NOMO-1 treated with DMSO at 0.1 percent for 48 hours (cell line): ENCODE measurements around the gene MZT1.

Source experiments
- DNase-seq: peaks from one replicate; lab custom pipeline; 2025; ENCODE audit not compliant: unreplicated experiment; lab: John Stamatoyannopoulos, UW

MZT1 gene

DNA sequence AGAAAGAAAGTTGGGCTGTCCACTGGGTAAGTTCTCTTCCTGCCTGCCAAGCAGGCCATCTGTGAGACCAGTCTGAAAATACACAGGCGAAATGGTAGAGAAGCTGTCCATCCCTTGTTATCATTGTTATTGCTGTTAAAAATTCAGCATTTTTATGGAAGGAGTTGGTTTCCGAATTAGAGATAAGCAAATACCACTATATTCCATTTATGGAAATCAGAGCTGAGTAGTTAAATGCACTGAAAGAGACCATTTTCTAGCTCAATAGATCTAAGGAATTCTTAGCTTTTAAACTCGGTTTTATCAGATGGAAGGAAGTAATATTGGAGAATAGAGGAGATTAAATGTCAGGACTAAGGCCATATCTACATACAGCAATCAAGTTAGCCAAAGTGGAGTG lies 40.7 kb downstream of the MZT1 start:
- no peak for DNase-seq

DNA sequence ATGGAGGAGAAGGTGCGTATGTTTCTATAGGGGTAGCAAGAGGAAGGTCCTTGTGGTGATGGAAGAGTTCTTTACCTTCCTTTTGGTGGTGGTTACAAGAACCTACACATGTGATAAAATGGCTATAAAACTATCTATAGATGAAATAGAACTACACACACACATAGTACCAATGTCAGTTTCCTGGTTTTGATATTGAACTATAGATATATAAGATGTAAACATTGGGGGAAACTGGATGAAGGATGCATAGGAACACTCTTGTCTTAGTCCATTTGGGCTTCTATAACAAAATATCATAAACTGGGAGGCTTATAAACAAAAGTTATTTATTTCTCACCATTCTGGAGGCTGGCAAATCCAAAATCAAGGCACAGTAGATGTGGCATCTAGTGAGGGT lies 47.1 kb downstream of the MZT1 start:
- no peak for DNase-seq

DNA sequence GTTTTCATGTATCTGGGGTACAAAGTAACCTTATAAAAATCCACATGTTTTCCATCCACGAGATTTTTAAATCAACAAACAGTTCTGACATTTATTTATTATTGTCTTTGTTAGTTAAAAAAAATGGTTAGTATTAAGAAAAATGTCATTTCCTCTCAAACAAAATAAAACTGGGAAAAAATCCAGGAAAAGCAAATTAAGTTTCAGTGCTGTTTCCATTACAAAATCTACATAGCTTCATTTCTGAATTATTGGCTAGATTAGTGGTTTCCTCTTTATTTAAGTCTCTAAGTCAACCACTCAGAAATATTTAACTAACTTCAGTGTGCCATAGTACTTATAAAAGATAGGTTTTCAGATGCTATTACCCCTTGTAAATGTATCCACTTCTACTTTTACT lies 49.1 kb downstream of the MZT1 start:
- no peak for DNase-seq

DNA sequence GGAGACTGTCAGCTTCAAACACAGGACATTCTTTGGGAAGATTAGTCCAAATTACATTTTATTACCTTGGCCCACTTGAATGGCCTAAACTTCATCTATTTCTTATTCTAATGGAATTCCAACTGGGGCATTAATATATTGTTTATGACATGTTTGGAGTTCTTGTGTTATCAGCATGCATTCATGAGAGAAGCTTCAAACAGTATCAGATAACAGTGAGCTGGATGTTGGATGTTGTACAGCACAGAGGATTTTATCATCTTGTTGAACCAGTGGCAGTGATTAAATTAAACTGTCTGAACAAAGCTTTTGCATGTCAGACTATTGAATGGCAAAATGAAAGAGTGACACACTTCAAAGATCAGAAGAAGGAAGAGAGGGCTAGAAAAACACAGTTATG lies 50.0 kb downstream of the MZT1 start:
- DNase-seq = no peak

DNA sequence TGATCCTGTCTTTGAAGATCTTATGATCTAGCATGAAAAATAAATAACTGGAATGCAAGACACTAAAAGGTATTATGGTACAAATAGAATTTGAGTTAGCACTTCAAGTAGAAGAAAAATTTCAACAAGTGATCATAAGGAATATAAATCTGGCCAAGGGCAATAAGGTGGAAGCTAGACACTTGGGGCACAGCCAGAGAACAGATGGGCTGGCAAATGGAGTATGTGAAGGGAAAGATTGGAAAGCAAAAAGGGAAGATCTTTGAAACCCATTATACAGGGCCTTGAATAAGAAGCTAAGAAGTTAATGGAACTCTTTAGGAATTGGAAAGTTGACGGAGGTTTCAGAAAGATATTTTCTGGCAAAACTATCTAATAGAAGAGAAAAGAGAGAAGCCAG lies 61.0 kb downstream of the MZT1 start:
- no peak for DNase-seq

DNA sequence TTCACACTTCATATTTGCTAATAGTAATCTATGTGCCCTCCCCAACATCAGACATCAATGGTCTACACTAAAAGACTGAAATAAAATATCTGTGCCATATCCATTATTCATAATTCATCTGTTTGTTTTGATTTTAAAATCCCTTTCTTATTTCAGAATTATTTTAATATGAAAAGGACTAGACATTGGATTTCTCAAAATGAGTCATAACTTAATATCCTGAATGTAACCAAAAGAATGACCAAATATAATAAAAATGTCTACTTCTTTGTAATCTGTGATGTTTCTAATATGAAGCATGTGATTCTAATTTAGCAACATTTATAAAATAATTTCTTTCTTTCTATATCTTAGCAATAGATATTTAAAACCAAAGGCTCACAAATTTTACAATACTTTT lies 64.9 kb downstream of the MZT1 start:
- DNase-seq = no peak
